HEK293 (cell line): ENCODE data around the gene ZC3H4.
A peak's percentile ranks its signal among the peaks of the same experiment; 100 is the strongest.

Experiments used
- GLIS1 ChIP-seq: fragments of 450-650 bp; formaldehyde crosslinking; IDR thresholded peaks from 2 replicates; pipeline ENCODE4 v1.5.1; 2016; ENCODE audit warnings: missing biosample characterization, missing genetic modification characterization
- REPIN1 ChIP-seq: fragments of 450-650 bp; formaldehyde crosslinking; IDR thresholded peaks from 2 replicates; pipeline ENCODE4 v1.5.1; 2017; ENCODE audit warnings: missing biosample characterization, missing genetic modification characterization, low read depth
- SCRT1 ChIP-seq: fragments of 450-650 bp; formaldehyde crosslinking; IDR thresholded peaks from 2 replicates; pipeline ENCODE4 v1.5.1; 2016; ENCODE audit warnings: missing biosample characterization, missing genetic modification characterization, borderline replicate concordance
- SCRT2 ChIP-seq: fragments of 450-650 bp; formaldehyde crosslinking; IDR thresholded peaks from 2 replicates; pipeline ENCODE4 v1.5.1; 2016; ENCODE audit warnings: missing biosample characterization, missing genetic modification characterization
- SETDB1 ChIP-seq: IDR thresholded peaks from one replicate; pipeline ENCODE4 v1.6.1; 2017; ENCODE audit warnings: mild to moderate bottlenecking, low read length, moderate library complexity, mixed read lengths; ENCODE audit not compliant: insufficient read length
- TRIM28 ChIP-seq: IDR thresholded peaks from 2 replicates; pipeline ENCODE4 v1.6.1; 2011; ENCODE audit warnings: low read length, control low read depth, borderline replicate concordance
- ZNF146 ChIP-seq: fragments of 450-650 bp; formaldehyde crosslinking; IDR thresholded peaks from 2 replicates; pipeline ENCODE4 v1.5.1; 2016; ENCODE audit warnings: missing biosample characterization, missing genetic modification characterization
- ZNF19 ChIP-seq: fragments of 450-650 bp; formaldehyde crosslinking; IDR thresholded peaks from 2 replicates; pipeline ENCODE4; 2016; ENCODE audit warnings: missing biosample characterization, missing genetic modification characterization, low read depth
- ZNF202 ChIP-seq: fragments of 450-650 bp; formaldehyde crosslinking; IDR thresholded peaks from 2 replicates; pipeline ENCODE4 v1.5.1; 2016; ENCODE audit warnings: missing biosample characterization, missing genetic modification characterization, borderline replicate concordance
- ZNF214 ChIP-seq: fragments of 450-650 bp; formaldehyde crosslinking; IDR thresholded peaks from 2 replicates; pipeline ENCODE4 v1.5.1; 2017; ENCODE audit warnings: missing biosample characterization, mild to moderate bottlenecking, missing genetic modification characterization, borderline replicate concordance
- ZNF302 ChIP-seq: fragments of 450-650 bp; formaldehyde crosslinking; IDR thresholded peaks from 2 replicates; pipeline ENCODE4 v1.5.1; 2016; ENCODE audit warnings: missing biosample characterization, missing genetic modification characterization, low read depth
- ZNF335 ChIP-seq: fragments of 450-650 bp; formaldehyde crosslinking; conservative IDR thresholded peaks from 2 replicates; pipeline ENCODE4 v1.5.1; 2016; ENCODE audit warnings: missing biosample characterization, missing genetic modification characterization
- ZNF37A ChIP-seq: fragments of 450-650 bp; IDR thresholded peaks from 2 replicates; pipeline ENCODE4 v1.5.1; 2018; ENCODE audit warnings: missing biosample characterization, missing genetic modification characterization
- ZNF548 ChIP-seq: fragments of 450-650 bp; formaldehyde crosslinking; IDR thresholded peaks from 2 replicates; pipeline ENCODE4 v1.5.1; 2016; ENCODE audit warnings: missing biosample characterization, missing genetic modification characterization
- ZNF670 ChIP-seq: fragments of 450-650 bp; formaldehyde crosslinking; IDR thresholded peaks from 2 replicates; pipeline ENCODE4 v1.5.1; 2016; ENCODE audit warnings: missing biosample characterization, missing genetic modification characterization, low read depth
- ZNF768 ChIP-seq: fragments of 450-650 bp; formaldehyde crosslinking; IDR thresholded peaks from 2 replicates; pipeline ENCODE4 v1.5.1; 2018; ENCODE audit warnings: missing biosample characterization, mild to moderate bottlenecking, missing genetic modification characterization
- ZNF785 ChIP-seq: fragments of 450-650 bp; formaldehyde crosslinking; IDR thresholded peaks from 2 replicates; pipeline ENCODE4 v1.5.1; 2016; ENCODE audit warnings: missing biosample characterization, missing genetic modification characterization
- ZSCAN30 ChIP-seq: fragments of 450-650 bp; IDR thresholded peaks from 2 replicates; pipeline ENCODE4 v1.5.1; 2018; ENCODE audit warnings: missing biosample characterization, mild to moderate bottlenecking, missing genetic modification characterization, moderate library complexity
- TF ChIP-seq, protein P1 (sequence below): fragments of 450-650 bp; formaldehyde crosslinking; IDR thresholded peaks from 2 replicates; pipeline ENCODE4 v1.5.1; 2016; ENCODE audit warnings: missing biosample characterization, missing genetic modification characterization
- TF ChIP-seq, protein P2 (sequence below): fragments of 450-650 bp; IDR thresholded peaks from 2 replicates; pipeline ENCODE4 v1.5.1; 2018; ENCODE audit warnings: missing biosample characterization, mild to moderate bottlenecking, missing genetic modification characterization
- TF ChIP-seq, protein P3 (sequence below): fragments of 450-650 bp; formaldehyde crosslinking; IDR thresholded peaks from 2 replicates; pipeline ENCODE4 v1.5.1; 2017; ENCODE audit warnings: missing biosample characterization, missing genetic modification characterization
- TF ChIP-seq, protein P4 (sequence below): fragments of 450-650 bp; formaldehyde crosslinking; IDR thresholded peaks from 2 replicates; pipeline ENCODE4 v1.5.1; 2016; ENCODE audit warnings: missing biosample characterization, missing genetic modification characterization
- TF ChIP-seq, protein P5 (sequence below): fragments of 450-650 bp; formaldehyde crosslinking; IDR thresholded peaks from 2 replicates; pipeline ENCODE4 v1.5.1; 2017; ENCODE audit warnings: missing biosample characterization, missing genetic modification characterization
- TF ChIP-seq, protein P6 (sequence below): fragments of 450-650 bp; formaldehyde crosslinking; IDR thresholded peaks from 2 replicates; pipeline ENCODE4 v1.5.1; 2017; ENCODE audit warnings: missing biosample characterization, missing genetic modification characterization
- TF ChIP-seq, protein P7 (sequence below): fragments of 450-650 bp; formaldehyde crosslinking; IDR thresholded peaks from 2 replicates; pipeline ENCODE4 v1.5.1; 2016; ENCODE audit warnings: missing biosample characterization, missing genetic modification characterization

The ZC3H4 gene

DNA sequence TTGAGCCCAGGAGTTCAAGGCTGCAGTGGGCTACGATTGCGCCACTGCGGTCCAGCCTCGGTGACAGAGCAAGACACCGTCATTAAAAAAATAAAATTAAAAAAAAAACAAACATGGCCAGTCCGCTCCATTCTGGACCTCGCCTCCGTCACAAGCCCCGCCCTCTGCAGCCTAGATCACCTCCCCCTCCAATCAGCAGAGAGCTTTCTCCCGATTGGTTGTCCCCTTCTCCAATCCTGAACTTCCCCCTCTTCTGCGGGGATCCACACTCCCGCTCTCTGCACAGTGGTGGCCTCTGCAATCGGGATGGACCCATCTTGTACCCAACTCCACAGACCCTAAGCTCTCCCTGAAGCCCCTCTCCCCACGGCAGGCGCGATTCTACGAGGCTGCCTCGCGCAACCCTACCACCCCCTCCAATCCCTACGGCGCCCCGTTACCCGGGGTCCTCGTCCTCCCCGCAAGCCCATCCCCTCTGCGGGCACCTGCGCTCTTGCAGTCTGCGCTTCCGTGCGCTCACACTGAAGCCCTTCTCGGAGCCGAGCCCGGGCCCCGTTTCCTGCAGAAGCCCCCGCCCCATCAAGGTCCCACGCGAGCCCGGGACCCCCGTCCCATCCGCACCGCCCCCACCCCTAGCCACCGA, 65.7 kb downstream of the ZC3H4 start (continued):
- TF ChIP-seq ZNF768: no peak
- TF ChIP-seq TRIM28: no peak
- TF ChIP-seq, protein P1, sequence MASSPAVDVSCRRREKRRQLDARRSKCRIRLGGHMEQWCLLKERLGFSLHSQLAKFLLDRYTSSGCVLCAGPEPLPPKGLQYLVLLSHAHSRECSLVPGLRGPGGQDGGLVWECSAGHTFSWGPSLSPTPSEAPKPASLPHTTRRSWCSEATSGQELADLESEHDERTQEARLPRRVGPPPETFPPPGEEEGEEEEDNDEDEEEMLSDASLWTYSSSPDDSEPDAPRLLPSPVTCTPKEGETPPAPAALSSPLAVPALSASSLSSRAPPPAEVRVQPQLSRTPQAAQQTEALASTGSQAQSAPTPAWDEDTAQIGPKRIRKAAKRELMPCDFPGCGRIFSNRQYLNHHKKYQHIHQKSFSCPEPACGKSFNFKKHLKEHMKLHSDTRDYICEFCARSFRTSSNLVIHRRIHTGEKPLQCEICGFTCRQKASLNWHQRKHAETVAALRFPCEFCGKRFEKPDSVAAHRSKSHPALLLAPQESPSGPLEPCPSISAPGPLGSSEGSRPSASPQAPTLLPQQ (tag by site-specific recombination): peak; percentile 84
- no peak for TF ChIP-seq SCRT2 (tag by site-specific recombination)
- peak; percentile 99 for TF ChIP-seq ZNF335
- no peak for TF ChIP-seq ZNF37A (tag by site-specific recombination)
- TF ChIP-seq ZNF785 (tag by site-specific recombination): no peak
- TF ChIP-seq, protein P2, sequence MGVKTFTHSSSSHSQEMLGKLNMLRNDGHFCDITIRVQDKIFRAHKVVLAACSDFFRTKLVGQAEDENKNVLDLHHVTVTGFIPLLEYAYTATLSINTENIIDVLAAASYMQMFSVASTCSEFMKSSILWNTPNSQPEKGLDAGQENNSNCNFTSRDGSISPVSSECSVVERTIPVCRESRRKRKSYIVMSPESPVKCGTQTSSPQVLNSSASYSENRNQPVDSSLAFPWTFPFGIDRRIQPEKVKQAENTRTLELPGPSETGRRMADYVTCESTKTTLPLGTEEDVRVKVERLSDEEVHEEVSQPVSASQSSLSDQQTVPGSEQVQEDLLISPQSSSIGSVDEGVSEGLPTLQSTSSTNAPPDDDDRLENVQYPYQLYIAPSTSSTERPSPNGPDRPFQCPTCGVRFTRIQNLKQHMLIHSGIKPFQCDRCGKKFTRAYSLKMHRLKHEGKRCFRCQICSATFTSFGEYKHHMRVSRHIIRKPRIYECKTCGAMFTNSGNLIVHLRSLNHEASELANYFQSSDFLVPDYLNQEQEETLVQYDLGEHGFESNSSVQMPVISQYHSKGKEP (tag by site-specific recombination): no peak
- TF ChIP-seq, protein P3, sequence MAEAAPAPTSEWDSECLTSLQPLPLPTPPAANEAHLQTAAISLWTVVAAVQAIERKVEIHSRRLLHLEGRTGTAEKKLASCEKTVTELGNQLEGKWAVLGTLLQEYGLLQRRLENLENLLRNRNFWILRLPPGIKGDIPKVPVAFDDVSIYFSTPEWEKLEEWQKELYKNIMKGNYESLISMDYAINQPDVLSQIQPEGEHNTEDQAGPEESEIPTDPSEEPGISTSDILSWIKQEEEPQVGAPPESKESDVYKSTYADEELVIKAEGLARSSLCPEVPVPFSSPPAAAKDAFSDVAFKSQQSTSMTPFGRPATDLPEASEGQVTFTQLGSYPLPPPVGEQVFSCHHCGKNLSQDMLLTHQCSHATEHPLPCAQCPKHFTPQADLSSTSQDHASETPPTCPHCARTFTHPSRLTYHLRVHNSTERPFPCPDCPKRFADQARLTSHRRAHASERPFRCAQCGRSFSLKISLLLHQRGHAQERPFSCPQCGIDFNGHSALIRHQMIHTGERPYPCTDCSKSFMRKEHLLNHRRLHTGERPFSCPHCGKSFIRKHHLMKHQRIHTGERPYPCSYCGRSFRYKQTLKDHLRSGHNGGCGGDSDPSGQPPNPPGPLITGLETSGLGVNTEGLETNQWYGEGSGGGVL (tag by site-specific recombination): peak; percentile 65; the same call in 1 of the 2 replicates
- TF ChIP-seq ZSCAN30: no peak
- peak; percentile 87 for TF ChIP-seq GLIS1 (tag by site-specific recombination)
- no peak for TF ChIP-seq ZNF302 (tag by site-specific recombination)
- no peak for TF ChIP-seq ZNF548 (tag by site-specific recombination)
- TF ChIP-seq ZNF202: no peak
- TF ChIP-seq, protein P4, sequence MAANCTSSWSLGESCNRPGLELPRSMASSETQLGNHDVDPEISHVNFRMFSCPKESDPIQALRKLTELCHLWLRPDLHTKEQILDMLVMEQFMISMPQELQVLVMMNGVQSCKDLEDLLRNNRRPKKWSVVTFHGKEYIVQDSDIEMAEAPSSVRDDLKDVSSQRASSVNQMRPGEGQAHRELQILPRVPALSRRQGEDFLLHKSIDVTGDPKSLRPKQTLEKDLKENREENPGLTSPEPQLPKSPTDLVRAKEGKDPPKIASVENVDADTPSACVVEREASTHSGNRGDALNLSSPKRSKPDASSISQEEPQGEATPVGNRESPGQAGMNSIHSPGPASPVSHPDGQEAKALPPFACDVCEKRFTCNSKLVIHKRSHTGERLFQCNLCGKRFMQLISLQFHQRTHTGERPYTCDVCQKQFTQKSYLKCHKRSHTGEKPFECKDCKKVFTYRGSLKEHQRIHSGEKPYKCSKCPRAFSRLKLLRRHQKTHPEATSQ: no peak
- no peak for TF ChIP-seq SCRT1
- no peak for TF ChIP-seq ZNF19 (tag by site-specific recombination)
- no peak for TF ChIP-seq ZNF146 (tag by site-specific recombination)
- TF ChIP-seq, protein P5, sequence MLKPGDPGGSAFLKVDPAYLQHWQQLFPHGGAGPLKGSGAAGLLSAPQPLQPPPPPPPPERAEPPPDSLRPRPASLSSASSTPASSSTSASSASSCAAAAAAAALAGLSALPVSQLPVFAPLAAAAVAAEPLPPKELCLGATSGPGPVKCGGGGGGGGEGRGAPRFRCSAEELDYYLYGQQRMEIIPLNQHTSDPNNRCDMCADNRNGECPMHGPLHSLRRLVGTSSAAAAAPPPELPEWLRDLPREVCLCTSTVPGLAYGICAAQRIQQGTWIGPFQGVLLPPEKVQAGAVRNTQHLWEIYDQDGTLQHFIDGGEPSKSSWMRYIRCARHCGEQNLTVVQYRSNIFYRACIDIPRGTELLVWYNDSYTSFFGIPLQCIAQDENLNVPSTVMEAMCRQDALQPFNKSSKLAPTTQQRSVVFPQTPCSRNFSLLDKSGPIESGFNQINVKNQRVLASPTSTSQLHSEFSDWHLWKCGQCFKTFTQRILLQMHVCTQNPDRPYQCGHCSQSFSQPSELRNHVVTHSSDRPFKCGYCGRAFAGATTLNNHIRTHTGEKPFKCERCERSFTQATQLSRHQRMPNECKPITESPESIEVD: no peak
- TF ChIP-seq, protein P6, sequence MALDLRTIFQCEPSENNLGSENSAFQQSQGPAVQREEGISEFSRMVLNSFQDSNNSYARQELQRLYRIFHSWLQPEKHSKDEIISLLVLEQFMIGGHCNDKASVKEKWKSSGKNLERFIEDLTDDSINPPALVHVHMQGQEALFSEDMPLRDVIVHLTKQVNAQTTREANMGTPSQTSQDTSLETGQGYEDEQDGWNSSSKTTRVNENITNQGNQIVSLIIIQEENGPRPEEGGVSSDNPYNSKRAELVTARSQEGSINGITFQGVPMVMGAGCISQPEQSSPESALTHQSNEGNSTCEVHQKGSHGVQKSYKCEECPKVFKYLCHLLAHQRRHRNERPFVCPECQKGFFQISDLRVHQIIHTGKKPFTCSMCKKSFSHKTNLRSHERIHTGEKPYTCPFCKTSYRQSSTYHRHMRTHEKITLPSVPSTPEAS (tag by site-specific recombination): no peak
- TF ChIP-seq, protein P7, sequence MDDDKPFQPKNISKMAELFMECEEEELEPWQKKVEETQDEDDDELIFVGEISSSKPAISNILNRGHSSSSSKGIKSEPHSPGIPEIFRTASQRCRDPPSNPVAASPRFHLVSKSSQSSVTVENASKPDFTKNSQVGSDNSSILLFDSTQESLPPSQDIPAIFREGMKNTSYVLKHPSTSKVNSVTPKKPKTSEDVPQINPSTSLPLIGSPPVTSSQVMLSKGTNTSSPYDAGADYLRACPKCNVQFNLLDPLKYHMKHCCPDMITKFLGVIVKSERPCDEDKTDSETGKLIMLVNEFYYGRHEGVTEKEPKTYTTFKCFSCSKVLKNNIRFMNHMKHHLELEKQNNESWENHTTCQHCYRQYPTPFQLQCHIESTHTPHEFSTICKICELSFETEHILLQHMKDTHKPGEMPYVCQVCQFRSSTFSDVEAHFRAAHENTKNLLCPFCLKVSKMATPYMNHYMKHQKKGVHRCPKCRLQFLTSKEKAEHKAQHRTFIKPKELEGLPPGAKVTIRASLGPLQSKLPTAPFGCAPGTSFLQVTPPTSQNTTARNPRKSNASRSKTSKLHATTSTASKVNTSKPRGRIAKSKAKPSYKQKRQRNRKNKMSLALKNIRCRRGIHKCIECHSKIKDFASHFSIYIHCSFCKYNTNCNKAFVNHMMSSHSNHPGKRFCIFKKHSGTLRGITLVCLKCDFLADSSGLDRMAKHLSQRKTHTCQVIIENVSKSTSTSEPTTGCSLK (tag by site-specific recombination): no peak
- no peak for TF ChIP-seq SETDB1
- no peak for TF ChIP-seq ZNF670 (tag by site-specific recombination)
- peak; percentile 77; the same call in 1 of the 2 replicates for TF ChIP-seq REPIN1 (tag by site-specific recombination)
- no peak for TF ChIP-seq ZNF214 (tag by site-specific recombination)
